GM19023 (cell line): ENCODE measurements around the gene CTNNA2.
"Not testable (repeated sequence)": the region's sequence is repeated elsewhere in the genome, so short reads cannot be mapped to it uniquely, and the experiment has no call there.

Experiments used
- ATAC-seq: cut with Tn5 transposase; IDR thresholded peaks from one replicate; pipeline ENCODE4 v1.9.1; 2021; ENCODE audit warnings: mild to moderate bottlenecking, moderate library complexity; ENCODE audit not compliant: unreplicated experiment

The CTNNA2 gene

DNA sequence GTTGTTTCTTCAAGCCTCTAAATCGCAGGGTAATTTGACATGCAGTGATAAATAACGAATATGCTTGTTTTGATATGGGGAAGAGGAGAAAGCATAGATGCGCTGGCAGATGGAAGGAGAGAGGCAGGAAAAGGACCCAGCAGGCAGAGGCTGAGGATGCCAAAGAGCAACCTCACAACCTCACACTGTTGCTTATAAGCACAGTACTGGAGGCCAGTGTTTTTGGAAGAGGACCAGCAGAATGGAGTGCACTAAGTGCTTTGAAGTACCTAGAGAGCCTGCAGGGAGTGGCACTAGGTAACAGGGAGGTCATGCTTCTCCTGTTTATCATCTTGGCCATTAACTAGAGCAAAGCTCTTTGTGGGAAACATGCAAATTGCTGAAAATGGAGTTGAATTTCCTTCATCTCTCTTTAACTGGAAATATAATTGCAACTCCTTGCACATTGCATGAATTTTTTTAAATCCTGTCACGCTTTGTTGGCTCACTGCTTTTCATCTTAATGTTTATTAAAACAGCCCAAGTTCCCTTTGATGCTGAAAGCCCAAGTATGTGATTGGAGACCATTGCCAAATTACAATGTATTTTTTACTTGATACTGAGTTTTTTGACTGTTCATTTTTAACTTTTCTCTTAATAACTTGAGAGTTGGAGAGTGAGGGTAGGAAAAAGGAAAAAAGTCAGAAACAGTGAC lies 555.3 kb downstream of the CTNNA2 start:
- no peak for ATAC-seq

DNA sequence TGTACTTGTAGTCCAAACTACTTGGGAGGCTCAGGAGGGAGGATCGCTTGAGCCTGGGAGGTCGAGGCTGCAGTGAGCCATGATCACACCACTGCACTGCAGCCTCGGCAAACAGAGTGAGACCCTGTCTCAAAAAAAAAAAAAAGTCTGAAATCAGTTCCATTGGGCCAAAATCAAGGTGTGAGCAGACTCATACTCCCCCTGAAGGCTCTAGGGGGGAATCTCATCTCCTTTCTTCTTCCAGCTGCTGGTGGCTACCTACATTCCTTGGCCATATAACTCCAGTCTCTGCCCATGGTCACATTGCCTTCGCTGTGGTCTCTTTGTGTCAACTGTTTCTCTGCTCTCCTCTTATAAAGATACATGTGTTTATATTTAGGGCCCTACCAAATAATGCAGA lies 557.7 kb downstream of the CTNNA2 start:
- no peak for ATAC-seq

DNA sequence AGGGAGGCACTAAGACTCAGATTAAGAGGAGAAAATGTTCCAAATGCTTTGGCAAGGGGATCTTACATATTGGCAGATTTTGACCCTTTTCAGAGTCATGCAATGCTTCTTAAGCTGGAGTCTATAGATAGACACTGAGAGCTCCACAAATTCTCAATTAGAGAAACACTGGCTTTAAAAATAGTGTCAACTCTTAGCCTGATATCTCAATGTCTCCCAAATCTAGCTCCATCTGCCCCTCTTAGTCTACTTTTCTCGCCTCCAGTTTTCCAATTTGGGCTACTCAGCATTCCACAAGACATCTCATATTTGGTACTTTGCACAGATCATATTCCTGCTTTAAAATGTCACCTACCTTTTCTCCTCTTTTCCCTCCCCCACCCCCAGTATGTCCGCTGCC lies 559.1 kb downstream of the CTNNA2 start:
- ATAC-seq, result no peak

DNA sequence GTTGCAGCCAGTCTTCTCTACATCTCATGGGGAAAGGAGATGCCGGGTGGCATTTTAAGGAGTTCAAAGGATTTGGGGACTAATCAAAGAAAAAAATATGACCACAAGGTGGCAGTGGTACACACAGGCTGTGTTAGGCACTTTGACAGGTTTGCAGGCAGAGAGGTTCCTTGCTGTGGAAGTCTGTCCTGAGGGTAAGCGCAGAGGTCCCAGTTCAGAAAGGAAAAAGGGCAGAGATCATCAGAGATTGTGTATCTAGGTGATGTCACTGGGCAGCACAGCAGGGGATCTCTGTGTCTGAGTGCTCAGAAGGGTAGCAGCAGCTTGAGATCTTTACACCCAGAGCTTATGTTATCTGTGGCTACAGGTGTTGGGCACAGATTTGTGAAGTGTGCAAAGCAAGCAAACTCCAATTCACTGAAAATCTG lies 560.3 kb downstream of the CTNNA2 start:
- peak; percentile 47 for ATAC-seq

DNA sequence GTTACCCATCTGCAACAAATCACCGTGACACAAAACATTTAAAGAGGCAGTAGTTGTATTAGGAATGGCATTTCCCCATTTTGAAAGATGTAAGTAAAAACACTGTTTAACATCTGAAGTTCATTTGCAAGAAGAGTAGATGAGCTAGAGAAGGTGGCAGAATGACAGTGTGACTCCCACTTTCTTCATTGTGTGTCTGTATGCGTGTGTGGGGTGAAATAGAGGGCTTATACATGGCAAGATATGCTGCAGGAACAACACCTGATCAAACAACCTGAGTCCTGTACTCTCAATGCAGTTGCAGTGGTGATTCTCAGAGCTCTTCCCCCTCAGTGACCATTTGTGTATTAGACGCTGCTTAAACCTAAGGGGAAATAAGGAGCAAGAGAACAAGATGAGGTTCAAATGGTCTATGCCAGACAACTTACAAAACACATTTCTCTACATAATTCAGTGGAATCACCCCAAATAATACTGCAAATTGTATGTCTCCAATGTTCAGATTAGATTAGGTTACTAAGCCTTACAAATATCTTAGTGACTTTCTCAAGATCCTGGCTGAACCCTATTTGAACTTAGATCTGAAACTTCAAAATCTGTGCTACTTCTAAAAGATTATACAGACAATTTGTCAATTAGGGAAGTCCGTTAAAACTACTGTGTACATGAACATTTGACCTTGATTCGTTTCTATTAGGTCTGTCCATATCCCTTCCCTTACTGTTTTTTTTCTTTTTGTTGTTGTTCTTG lies 561.6 kb downstream of the CTNNA2 start:
- ATAC-seq, result no peak

DNA sequence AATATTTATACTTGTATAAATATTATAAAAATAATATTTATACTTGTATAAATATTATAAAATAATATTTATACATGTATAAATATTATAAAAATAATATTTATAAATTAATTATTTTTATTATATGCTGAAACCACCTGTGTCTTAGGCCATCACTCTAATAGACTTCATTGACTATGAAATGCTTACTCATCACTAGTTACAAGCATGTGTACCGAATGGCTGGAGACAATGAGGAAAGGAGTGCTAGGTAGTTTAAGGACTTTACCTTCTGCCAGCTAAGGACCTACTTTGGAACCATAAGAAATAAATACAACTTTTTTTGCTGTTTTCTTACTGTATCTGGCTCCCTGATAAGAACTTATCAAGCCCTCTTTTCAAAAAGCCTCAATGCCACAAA lies 562.9 kb downstream of the CTNNA2 start:
- ATAC-seq, result no peak

DNA sequence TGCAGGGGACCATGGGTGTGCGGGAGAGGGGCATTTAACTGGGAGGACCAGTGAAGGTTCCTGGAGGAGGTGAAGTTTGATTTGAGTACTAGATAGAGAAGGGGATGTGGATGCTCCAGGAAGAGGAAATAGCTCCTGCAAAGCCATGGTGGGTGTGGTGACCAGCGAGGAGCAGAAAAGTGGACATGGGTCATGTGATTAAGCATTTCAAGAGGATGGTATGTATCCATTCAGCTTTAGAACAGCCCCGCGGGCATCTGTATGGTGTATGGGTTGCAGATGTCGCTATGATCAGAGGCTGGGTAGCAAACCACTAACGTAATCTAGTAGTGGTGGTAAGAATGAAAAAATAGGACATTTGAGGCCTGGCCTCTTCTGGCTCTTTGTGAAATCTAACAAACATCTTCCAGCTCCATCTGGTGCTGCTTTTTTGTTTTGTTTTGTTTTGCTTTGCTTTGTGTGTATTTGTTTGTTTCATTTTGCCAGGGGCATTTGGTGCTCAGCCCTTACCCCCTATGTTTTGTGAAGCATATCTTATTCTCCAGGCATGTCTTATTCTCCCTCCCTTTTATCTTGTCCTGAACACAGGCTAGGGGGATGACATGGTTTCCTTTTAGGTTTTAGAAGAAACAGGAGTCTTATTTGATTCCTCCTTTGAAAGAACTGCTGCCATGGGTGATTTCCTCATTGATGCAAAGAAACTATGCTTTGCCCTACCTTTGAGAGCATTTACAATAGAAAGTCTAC lies 565.6 kb downstream of the CTNNA2 start:
- ATAC-seq, result no peak

DNA sequence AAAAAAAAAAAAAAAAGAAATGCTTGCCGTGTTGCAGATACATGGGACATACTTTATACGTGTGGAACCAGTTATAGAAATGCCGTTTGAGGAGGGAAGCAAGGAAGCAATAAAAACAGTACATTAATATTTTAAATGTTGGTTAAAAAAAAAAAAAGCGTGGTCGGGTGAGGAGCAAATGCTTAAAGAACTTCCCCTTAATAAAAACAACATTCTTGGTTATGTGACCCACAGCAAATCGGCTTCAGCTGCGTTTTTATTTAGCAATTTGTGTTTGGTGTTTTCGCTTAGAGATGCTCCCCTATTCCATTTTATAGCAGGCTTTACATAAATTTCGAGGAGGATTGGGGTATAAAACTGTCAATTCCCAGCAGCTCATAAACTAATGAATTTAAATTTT lies 568.1 kb downstream of the CTNNA2 start:
- no peak for ATAC-seq

DNA sequence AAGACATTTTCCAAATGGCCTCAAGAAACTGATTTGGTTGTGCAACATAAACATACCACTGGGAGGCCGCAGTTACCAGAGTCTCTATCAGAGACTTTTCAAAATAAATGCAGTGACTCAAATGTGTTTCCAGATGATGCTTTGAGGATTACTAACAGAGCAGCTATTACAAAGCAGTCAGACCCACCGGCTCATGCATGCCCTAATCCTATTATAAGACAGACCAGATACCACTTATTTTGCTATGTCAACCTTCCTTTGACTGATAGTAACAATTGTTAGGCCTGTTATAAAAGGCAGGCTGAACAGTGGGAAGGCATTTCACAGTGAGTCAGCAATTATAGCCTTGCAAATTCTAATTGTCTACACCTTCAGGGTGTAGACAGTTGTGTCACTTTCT lies 574.0 kb downstream of the CTNNA2 start:
- no peak for ATAC-seq

DNA sequence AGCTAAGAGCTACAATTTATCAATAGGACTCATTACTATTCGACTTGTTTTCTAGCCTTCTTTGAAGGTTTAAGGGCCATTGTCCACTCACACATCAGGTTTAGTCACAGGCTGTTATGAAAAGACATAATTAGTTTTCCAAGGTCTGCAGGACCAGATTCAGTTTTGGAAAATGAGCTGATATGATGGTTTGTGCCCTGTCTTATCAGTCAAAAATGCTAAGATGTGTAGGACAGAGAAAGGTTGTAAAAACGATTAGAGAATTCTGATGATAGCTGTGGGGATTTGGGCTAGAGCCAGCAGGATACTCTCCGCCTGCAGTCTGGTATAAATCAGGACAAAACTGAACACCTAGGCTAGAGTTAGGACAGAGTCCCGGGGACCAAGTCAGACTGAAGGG lies 578.4 kb downstream of the CTNNA2 start:
- ATAC-seq, result no peak

DNA sequence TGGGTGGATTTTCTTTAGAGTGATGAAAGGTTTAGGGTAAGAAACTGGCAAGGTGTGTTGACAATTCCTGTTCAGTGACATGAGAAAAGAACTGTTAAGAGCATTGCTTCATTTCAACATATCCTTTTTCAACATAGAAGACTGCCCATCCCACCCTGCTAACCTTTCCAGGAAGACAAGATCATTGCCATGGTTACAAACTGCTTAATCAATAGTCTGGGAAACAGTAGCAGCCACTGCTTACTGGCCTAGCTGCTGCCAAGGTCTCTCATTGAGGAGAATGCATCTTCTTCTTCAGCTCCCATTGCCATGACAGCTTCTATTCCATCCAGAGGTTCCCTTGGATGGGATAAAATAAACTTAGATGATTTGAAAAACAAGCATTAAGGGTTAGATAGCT lies 579.6 kb downstream of the CTNNA2 start:
- ATAC-seq, result no peak

DNA sequence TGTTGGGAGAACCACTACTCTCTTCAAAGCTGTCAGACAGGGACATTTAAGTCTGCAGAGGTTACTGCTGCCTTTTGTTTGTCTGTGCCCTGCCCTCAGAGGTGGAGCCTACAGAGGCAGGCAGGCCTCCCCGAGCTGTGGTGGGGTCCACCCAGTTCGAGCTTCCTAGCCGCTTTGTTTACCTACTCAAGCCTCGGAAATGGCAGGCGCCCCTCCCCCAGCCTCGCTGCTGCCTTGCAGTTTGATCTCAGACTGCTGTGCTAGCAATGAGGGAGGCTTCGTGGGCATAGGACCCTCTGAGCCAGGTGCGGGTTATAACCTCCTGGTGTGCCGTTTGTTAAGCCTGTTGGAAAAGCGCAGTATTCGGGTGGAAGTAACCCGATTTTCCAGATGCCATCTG lies 585.7 kb downstream of the CTNNA2 start:
- not testable (repeated sequence) for ATAC-seq

DNA sequence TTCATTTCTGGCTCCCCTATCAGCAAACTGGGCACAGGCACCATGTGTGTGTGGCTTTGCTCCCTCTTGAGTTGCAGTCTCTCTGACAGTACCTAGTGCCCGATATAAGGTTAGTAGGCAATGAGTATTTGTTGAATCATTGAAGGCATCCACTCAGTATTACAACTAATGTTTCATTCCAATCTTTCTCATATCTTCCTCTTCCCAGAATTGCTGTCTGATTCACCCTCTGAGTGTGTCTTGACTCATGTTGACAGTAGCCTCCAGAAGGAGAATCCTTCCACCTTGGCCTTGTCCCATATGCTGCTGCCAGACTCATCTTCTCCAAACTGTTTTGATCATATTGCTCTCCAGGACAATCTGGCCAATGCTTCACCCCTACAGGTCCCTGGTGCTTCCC lies 589.2 kb downstream of the CTNNA2 start:
- no peak for ATAC-seq

DNA sequence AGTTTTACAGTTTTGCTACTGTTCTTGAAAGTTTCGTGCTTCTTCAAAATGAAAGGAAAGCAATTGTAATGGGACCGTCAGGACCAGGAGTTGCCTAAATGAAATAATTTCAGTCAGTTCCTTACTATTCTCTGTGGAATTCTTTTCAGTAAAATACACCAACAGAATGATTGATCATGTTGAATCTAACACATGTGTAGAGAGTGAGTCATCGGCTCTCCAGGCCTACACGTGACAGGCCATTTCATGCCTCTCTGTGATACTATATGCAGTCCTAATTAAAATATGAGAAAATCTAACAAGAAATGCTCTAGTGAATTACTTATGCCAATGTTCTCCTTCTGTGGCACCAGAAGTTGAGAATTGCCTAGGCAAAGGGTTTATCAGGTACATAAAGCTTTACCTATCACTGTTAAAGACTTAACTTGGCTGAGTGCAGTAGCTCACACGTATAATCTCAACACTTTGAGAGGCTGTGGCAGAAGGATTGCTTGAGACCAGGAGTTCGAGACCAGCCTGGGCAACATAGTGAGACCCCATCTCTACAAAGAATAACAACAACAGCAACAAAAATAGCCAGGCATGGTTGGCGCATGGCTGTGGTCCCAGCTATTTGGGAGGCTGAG lies 592.3 kb downstream of the CTNNA2 start:
- ATAC-seq, result no peak

DNA sequence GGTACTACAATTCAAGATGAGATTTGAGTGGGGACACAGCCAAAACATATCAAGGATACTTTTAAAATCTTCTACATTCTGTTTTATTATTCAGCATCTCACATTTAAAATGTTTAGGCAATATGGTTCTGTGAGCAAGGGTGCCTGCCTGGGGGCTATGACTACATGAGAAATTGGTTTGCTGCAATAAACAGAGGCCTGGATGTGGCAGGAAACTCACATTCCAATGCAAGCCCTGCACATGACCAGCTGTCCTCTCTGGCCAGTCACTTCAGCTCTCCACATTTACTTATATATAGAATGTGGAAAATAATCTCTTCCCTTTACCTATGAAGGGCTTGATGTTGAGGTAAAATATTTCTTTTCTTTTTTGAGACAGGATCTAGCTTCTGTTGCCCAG lies 598.3 kb downstream of the CTNNA2 start:
- no peak for ATAC-seq

DNA sequence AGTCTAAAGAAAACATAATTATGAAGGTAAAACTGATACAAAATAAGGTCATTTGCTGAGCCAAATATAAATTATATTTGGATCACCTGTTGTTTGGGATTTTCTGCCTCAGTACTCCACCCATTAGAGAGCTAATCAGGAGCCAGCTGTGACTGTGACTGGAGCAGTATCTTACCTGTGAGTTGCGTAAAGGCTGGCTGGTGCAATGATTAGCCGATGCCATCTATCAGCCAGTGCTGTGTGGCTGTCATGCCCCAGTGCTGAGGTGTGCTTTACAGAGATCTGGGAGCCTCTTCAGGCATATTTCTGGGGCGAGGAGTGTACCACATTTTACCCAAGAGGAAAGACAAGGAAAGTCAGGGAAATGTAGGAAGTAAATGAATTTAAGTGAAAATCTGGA lies 599.9 kb downstream of the CTNNA2 start:
- ATAC-seq, result no peak

DNA sequence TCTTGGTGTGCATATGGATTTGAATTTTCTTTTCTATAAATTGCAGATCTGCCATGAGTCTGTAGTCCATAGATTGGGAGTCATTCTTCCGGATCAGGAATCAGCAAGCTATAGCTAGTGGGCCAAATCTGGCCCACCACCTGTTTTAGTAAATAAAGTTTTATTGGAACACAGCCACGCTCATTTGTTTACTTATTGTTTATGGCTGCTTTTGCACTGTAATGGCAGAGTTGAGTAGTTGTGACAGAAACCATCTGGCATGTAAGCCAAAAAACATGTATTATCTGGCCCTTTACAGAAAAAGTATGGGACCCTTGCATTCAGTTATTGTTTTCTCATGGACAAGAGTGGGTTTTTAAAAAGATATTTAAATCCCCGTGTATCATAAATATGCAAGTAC lies 600.5 kb downstream of the CTNNA2 start:
- no peak for ATAC-seq

DNA sequence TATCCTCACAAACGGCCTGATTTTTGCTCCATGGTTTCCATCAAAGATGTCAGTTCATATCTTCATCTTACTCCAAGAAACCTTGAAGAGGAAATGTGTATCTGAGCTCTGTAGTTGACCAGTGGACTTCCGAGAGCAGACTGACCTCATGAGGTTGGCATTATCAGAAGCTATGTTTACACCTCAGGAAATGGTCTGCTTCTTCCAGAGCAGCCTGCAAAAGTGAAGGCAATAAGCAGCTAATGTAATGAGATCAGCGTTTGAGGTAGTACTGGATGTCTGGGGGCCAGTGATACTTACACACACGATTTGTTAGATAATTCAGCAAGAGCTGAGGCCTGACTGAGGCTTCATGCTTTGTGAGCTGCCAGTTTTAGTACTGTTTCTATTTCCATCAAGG lies 602.0 kb downstream of the CTNNA2 start:
- no peak for ATAC-seq

DNA sequence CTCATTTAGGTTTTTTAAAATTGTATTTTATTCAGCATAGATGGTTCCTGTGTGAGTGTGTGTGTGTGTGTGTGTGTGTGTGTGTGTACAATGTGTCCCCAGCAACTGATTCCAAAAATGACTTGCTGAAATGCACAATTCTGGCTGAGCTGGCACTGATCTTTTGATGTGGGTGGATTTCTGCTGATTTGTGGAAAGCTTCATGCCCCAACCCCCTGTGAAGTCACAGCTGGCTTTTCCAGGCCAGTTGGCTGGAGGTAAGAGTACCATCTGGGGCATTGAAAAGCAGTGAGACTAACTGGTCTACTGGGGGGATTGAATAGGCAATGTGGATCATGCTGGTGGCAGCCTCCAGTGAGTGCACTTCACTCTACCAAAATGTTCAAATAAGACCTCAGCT lies 604.5 kb downstream of the CTNNA2 start:
- ATAC-seq, result no peak

DNA sequence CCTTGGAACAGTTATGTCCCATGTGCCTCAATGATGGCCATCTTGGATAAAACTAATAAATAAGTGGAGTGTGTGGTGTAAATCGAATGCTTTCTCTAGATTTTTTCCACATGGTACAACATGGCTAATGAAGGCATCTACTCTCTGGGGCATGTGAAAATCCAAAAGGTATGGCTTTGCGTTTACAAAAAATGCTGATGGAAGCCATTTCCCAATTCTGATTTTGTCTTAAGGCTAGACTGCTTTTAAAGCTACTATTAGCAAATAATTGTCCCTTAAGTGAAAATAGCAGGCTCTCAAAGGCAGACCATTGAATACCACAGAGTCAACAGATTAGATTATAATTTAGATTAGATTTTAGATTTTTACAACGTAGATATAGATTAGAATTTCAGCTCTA lies 608.0 kb downstream of the CTNNA2 start:
- no peak for ATAC-seq

DNA sequence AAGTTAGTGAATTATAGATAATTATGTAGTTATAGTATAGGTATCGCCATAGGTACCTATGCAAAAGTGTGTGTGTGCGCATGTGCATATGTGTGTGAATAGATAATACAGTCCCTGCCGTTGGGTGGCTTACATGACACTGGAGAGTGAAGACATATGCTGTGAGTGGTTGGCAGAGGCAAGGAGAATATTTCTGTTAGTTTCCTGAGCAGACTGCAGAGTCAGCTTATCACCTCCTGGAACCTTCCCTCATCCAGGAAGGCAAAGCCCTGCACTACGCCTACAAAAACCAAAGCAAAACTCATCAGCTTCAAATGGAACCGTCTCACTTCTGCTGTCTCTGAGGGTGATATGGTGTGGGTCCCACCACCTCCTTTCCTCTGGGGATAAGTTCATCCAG lies 609.8 kb downstream of the CTNNA2 start:
- ATAC-seq, result no peak
